HG03175 (cell line): ENCODE measurements around the gene AGR2.
"Not testable (repeated sequence)": the region's sequence is repeated elsewhere in the genome, so short reads cannot be mapped to it uniquely, and the experiment has no call there.

Experiments
- ATAC-seq: cut with Tn5 transposase; IDR thresholded peaks from one replicate; pipeline ENCODE4 v1.9.1; 2021; ENCODE audit warnings: mild to moderate bottlenecking, moderate library complexity; ENCODE audit not compliant: unreplicated experiment

AGR2 gene

DNA sequence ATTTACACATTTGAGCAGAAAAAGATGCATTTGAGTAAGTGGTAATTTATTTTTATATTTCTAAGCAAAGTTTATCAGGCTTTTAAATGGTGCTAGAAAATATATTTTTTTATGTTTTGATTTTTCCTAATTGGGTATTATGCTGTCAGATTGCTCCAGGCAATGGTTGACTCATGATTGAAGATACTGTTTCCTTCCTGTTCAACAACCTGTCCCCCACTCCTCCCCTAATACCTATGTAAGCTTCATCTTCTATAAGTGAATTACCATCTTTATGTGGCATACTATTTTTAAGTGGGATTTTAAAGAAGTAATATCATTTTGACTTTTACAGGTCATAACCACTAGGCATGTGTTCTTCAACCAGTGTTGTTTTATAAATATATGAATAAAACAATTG, 29.8 kb downstream of the AGR2 start:
- no peak for ATAC-seq

DNA sequence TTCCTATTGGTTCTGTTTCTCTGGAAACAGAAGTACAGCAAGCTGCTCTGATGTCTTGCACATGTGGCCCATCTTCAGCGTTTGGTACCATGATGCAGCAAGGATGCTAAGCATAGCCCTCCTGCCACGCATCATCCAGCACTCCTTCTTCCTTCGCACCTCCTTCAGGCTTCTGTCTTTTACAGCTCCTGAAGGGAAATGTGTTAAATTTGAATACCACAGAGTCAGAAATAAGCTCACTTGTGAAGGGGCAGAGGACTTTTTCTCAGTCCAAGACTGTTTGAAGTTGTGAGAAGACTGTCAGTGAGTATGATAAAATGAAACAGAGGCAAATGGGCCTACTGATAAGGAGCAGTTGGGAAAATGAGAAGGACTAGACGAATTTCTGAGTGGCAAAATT, 30.5 kb downstream of the AGR2 start:
- no peak for ATAC-seq

- ATAC-seq: no peak
Observed at GRCh38 chr7:16773884-16774283, 30.9 kb downstream of the AGR2 start.

DNA sequence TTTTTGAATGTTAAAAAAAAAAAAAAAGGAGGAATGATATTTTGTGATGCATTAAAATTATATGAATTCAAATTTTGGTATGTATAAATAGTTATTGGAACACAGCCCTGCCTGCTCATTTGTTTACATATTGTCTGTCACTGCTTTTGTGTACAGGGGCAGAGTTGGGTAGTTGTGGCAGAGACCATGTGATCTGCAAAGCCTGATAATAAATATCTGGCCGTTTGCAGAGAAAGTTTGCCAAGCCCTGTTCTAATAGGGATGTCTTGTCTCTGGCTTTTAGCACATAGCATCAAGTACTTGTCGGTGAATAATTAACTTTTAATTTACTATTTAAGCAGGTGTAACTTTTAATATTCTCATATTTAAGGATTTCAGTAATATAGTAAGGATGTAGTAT, 31.5 kb downstream of the AGR2 start:
- ATAC-seq: no peak

DNA sequence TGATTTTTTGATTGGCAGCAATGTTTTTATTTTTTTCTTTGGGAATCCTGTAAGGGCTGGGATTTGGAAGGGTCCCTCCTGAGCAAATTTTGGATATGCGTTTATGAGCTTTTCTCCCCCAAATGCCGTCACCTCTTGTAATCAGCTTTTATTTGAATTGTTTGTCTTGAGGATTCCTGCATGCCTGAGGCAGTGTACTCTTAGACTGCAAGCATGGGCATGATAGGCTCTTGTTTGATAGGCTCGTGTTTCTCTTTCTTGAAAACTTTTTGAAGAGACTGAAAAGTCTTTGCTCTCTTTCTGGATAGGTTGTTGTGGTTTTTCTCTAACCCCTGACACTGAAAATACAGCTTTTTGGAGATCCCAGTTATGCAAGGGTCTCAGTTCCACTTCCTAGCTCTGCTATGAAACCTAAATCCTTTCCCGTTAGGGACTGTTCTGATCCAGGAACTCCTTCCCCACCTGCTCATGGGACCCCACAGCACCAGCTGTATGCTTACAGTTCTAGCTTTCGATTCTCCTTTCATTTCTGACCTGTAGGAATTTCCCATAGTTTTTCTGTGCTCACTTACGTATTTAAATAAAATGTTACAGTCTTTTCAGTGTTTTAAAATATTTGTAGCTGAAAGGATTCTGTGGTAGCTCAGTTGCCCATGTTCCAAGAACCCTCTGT, 34.0 kb downstream of the AGR2 start:
- no peak for ATAC-seq

GRCh38 chr7:16769994-16770393, 34.8 kb downstream of the AGR2 start:
- ATAC-seq: not testable (repeated sequence)

- no peak for ATAC-seq
Observed at GRCh38 chr7:16765436-16765859, 39.4 kb downstream of the AGR2 start.

DNA sequence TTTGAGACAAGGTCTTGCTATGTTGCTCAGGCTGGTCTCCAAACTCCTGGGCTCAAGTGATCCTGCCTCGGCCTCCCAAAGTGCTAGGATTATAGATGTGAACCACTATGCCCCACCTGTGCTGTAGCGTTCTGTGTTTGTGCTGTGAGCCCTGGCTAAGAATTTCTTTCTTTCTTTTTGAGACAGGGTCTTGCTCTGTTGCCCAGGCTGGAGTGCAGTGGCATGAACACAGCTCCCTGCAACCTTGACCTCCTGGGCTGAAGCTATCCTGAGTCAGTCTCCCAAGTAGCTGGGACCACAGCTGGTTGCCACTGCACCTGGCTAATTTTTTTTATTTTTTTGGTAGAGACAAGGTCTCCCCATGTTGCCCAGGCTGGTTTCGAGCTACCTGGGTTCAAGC, 39.9 kb downstream of the AGR2 start:
- no peak for ATAC-seq

- ATAC-seq: no peak
Observed at GRCh38 chr7:16762177-16762576, 42.6 kb downstream of the AGR2 start.

DNA sequence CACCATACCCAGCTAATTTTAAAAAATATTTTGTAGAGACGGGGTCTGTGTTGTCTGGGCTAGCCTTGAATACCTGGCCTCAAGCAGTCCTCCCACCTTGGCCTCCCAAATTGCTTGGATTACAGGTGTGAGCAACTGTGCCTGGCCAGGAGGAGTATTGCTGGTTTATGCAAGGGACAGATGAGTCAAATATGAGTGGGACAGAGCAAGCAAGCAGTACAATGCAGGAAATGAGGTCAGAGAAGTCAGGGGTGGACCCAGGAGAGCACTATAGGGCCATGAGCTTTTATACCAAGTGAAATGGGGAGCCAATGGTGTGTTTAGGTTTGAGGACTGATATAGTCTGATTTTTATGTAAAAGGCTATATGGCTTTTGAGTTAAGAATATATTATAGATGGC, 45.0 kb downstream of the AGR2 start:
- ATAC-seq: no peak

GRCh38 chr7:16758631-16759611, 45.9 kb downstream of the AGR2 start:
- ATAC-seq: no peak

- ATAC-seq: no peak
Observed at GRCh38 chr7:16758036-16758435, 46.8 kb downstream of the AGR2 start.

- no peak for ATAC-seq
Observed at GRCh38 chr7:16755397-16755796, 49.4 kb downstream of the AGR2 start.

DNA sequence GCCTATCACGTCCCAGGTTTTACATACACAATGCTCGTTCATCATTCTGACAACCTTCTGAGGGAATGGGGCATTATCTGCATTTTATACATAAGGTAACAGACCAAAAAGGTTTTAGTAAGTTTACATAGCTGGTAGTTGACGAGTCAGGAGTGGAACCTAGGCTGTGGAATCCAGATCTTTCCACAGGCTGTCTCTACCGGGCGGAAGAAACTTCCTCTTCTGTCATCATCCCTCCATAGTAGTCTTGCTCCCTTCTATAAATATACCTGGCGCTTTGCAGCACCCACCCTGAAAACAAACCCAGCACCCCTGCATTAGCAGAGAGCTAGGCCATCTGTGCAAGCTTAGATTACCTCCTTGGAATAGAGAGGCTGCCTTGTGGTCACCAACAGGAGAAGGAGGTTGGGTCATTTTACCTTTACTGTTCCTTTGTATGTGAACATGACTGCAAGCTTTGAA, 49.9 kb downstream of the AGR2 start:
- ATAC-seq: no peak

- ATAC-seq: peak; percentile 10
Observed at GRCh38 chr7:16753932-16754855, 50.6 kb downstream of the AGR2 start.

GRCh38 chr7:16753102-16753931, 51.5 kb downstream of the AGR2 start, which contains the start of gene TSPAN13:
Gene TSPAN13 (plus strand): TSS chr7:16753755. CDS start chr7:16753968, 213 bp downstream.
- ATAC-seq: peak; percentile 60

GRCh38 chr7:16747102-16747501, 57.7 kb downstream of the AGR2 start:
- ATAC-seq: no peak

- ATAC-seq: no peak
Observed at GRCh38 chr7:16745645-16746044, 59.2 kb downstream of the AGR2 start.

GRCh38 chr7:16744518-16745250, 60.1 kb downstream of the AGR2 start:
- no peak for ATAC-seq
